DND-41 (cell line): ENCODE measurements around the gene NOTCH2.

Source experiments
- ATAC-seq: fragments of 200-7000 bp; cut with Tn5 transposase; 3 replicates; pipeline ENCODE4 v1.9.1; 2021; ENCODE audit warnings: low read depth; ENCODE audit not compliant: insufficient read depth
- DNase-seq: peaks from one replicate; pipeline ENCODE4 v3.0.0-alpha.2; 2020
- H2AFZ ChIP-seq: 2 replicates; pipeline ENCODE4 v1.6.0; 2012; ENCODE audit warnings: low read depth, low read length
- H3K27ac ChIP-seq: 2 replicates; pipeline ENCODE4 v1.5.1; 2012; ENCODE audit warnings: low read length, inconsistent platforms
- H3K27me3 ChIP-seq: fragments of 200-600 bp; sonication (generic); 2 replicates; pipeline ENCODE4 v1.6.0; 2012; ENCODE audit warnings: low read length, mild to moderate bottlenecking, inconsistent platforms; ENCODE audit not compliant: insufficient read depth, poor library complexity
- H3K36me3 ChIP-seq: 2 replicates; pipeline ENCODE4 v1.5.1; 2012; ENCODE audit warnings: low read length, inconsistent platforms; ENCODE audit not compliant: insufficient read depth
- H3K4me1 ChIP-seq: 2 replicates; pipeline ENCODE4 v1.5.1; 2012; ENCODE audit warnings: mild to moderate bottlenecking, low read length; ENCODE audit not compliant: insufficient read depth
- H3K4me2 ChIP-seq: 2 replicates; pipeline ENCODE4 v1.6.0; 2012; ENCODE audit warnings: mild to moderate bottlenecking, moderate library complexity, low read length, inconsistent platforms; ENCODE audit not compliant: insufficient read depth
- H3K4me3 ChIP-seq, 2 experiments: fragments of 200-600 bp in 1 of 2; shearing (Covaris generic) in 1 of 2; 2 replicates each; pipeline ENCODE4 v1.5.1; 2012 to 2016; ENCODE audit warnings: inconsistent platforms in 2 of 2, low read length in 2 of 2, mild to moderate bottlenecking in 2 of 2, low read depth in 1 of 2, moderate library complexity in 1 of 2
- H3K79me2 ChIP-seq: 2 replicates; pipeline ENCODE4 v1.6.0; 2012; ENCODE audit warnings: low read length, inconsistent platforms; ENCODE audit not compliant: insufficient read depth
- H3K9ac ChIP-seq: 2 replicates; pipeline ENCODE4 v1.6.0; 2012; ENCODE audit warnings: low read depth, mild to moderate bottlenecking, inconsistent platforms, low read length, moderate library complexity
- H3K9me3 ChIP-seq: 2 replicates; pipeline ENCODE4 v1.5.1; 2012; ENCODE audit warnings: low read length, moderate library complexity, mild to moderate bottlenecking, inconsistent platforms; ENCODE audit not compliant: insufficient read depth, severe bottlenecking
- H4K20me1 ChIP-seq: 2 replicates; pipeline ENCODE4 v1.6.0; 2012; ENCODE audit warnings: low read length; ENCODE audit not compliant: insufficient read depth
- EZH2 ChIP-seq: IDR thresholded peaks from 3 replicates; pipeline ENCODE4 v1.6.1; 2012; ENCODE audit warnings: borderline replicate concordance, low read depth, mild to moderate bottlenecking, moderate library complexity, low read length, inconsistent platforms; ENCODE audit not compliant: severe bottlenecking
- TF ChIP-seq, protein P1 (sequence below): IDR thresholded peaks from 2 replicates; pipeline ENCODE4 v1.5.1; 2012; ENCODE audit warnings: borderline replicate concordance, low read length, moderate library complexity, mild to moderate bottlenecking; ENCODE audit not compliant: poor library complexity, severe bottlenecking; ENCODE audit errors: extremely low read depth

Gene NOTCH2

DNA sequence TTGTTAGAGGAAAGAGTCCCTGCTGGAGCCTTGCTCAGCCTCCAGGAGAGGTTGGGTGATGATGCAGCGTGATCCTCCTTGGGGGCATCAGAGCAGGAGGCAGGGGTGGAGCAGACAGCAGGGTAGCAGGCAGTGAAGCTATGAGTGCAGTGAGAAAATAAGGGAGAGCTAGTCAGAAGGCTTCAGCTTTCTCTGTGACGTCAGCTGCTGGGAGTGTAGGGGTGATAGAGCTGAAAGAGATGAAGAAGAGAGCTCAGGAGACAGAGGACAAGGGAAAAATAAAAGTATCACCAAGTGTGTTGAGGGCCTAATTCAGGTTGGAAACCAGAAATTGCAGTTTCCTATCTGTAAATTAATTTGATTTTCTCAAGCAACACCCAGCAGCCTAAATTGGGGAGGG lies 170.9 kb downstream of the NOTCH2 start:
- DNase-seq (no peak), ATAC-seq (no peak)
- Histone ChIP-seq H2AFZ (no peak overlapping the region), H4K20me1 (no peaks in the 10 kb centered on the region), H3K4me3 (no peak overlapping the region), H3K9ac (no peak overlapping the region), H3K4me2 (no peak overlapping the region), H3K36me3 (no peaks in the 10 kb centered on the region), H3K79me2 (no peaks in the 10 kb centered on the region), H3K27me3 (no peaks in the 10 kb centered on the region), H3K9me3 (no peaks in the 10 kb centered on the region), H3K4me1 (peaks cover 25% of the 10 kb centered on the region), H3K27ac (no peak overlapping the region)
- no peak for TF ChIP-seq EZH2
- TF ChIP-seq, protein P1, sequence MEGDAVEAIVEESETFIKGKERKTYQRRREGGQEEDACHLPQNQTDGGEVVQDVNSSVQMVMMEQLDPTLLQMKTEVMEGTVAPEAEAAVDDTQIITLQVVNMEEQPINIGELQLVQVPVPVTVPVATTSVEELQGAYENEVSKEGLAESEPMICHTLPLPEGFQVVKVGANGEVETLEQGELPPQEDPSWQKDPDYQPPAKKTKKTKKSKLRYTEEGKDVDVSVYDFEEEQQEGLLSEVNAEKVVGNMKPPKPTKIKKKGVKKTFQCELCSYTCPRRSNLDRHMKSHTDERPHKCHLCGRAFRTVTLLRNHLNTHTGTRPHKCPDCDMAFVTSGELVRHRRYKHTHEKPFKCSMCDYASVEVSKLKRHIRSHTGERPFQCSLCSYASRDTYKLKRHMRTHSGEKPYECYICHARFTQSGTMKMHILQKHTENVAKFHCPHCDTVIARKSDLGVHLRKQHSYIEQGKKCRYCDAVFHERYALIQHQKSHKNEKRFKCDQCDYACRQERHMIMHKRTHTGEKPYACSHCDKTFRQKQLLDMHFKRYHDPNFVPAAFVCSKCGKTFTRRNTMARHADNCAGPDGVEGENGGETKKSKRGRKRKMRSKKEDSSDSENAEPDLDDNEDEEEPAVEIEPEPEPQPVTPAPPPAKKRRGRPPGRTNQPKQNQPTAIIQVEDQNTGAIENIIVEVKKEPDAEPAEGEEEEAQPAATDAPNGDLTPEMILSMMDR = no peak

- no peak for ATAC-seq
- DNase-seq = no peak
- Histone ChIP-seq H3K4me1 (peaks cover 47% of the 10 kb centered on the region), H3K79me2 (no peaks in the 10 kb centered on the region), H3K4me2 (no peak within 1 kb of the TSS), H3K36me3 (no peaks in the 10 kb centered on the region), H4K20me1 (no peaks in the 10 kb centered on the region), H2AFZ (no peak within 1 kb of the TSS), H3K27ac (peak within 1 kb of the TSS; percentile 27; the same call in 1 of the 2 replicates), H3K9ac (no peak within 1 kb of the TSS), H3K27me3 (no peaks in the 10 kb centered on the region), H3K9me3 (no peaks in the 10 kb centered on the region), H3K4me3 (no peak within 1 kb of the TSS)
- no peak for TF ChIP-seq EZH2
- TF ChIP-seq, protein P1 = no peak
Observed at GRCh38 chr1:119896303-119896702, 173.2 kb downstream of the NOTCH2 start, which contains the start of gene ADAM30. TSS of gene ADAM30 (minus strand) at chr1:119896515. CDS start at chr1:119896336, 179 bp downstream.

DNA sequence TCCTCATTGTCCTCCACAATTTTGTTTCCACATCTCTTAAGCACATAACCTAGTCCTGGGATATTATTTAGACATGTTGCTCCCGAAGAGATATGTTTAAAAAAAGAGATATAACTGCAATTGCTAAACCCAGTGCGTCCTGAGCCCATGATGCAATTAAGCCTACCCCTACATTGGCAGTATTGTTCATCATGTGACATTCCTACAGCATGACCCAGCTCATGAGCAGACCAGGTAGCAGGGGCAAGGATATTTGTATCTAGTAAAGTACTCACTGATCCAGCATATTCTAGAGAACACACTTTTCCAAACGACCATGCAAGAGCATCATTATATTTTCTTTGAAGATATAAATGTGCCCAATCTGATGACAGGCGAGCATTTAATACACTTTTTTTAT lies 174.4 kb downstream of the NOTCH2 start:
- no peak for ATAC-seq
- H3K4me1 ChIP-seq = peaks cover 55% of the 10 kb centered on the region
- no peaks in the 10 kb centered on the region for H4K20me1 ChIP-seq
- peak overlapping the region; percentile 21; the same call in 1 of the 2 replicates for H2AFZ ChIP-seq
- H3K36me3 ChIP-seq = no peaks in the 10 kb centered on the region
- no peak overlapping the region for H3K4me2 ChIP-seq
- no peaks in the 10 kb centered on the region for H3K9me3 ChIP-seq
- peak overlapping the region; percentile 39; the same call in 1 of the 2 replicates for H3K9ac ChIP-seq
- peak overlapping the region; percentile 91 for H3K27ac ChIP-seq
- TF ChIP-seq, protein P1 = no peak
- no peak for TF ChIP-seq EZH2
- no peaks in the 10 kb centered on the region for H3K27me3 ChIP-seq
- no peak overlapping the region for H3K4me3 ChIP-seq
- H3K79me2 ChIP-seq = no peaks in the 10 kb centered on the region
- DNase-seq = no peak
